ENCODE results near the gene UQCRC1. TPM values are rescaled to one million over a fixed set of nuclear protein-coding genes. Genes with fewer than 3 reads are reported as not detected.

Gene UQCRC1
- total RNA-seq, 4 donors from 2014 or later = 679 to 861 (median 720) TPM

DNA sequence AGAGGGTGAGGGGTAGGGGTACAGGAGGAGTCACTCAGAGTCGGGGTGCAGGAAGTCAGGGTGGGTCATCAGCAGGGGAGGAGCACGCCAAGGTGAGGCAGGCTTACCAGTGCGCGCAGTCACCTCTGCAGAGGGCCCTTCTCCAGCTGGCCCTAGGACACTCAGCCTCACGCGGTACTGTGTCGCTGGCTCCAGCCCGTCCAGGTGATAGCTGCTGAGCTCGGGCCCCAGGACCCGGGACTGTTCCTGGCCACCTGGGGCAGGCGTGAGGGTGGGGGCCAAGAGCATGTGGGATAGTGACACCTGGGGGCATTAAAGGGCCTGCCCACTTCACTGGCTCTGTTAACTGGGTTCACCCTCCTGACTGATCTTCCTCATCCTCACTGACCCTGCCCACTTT lies 21.8 kb downstream of the UQCRC1 start:
- Histone ChIP-seq H3K27me3 (no peaks in the 10 kb centered on the region), H3K27ac (no peak overlapping the region), H3K4me1 (no peaks in the 10 kb centered on the region), H3K4me3 (no peak overlapping the region), H3K36me3 (no peaks in the 10 kb centered on the region), H3K9me3 (no peaks in the 10 kb centered on the region)
- no peak for ATAC-seq
- no peak for DNase-seq
- TF ChIP-seq POLR2A (IDR thresholded peaks at IDR 0.05) (no peak), CTCF (IDR thresholded peaks at IDR 0.05 in 4 of 5, conservative IDR thresholded peaks at IDR 0.05 in 1 of 5) (no peak)
- in situ Hi-C loops (cut with MboI; ENCODE audit: low sequenced_read_pairs in 4 of 4) (no loop called here), intact Hi-C loops (cut with DNase I; ENCODE audit: low total_unique reads) (no loop called here)

DNA sequence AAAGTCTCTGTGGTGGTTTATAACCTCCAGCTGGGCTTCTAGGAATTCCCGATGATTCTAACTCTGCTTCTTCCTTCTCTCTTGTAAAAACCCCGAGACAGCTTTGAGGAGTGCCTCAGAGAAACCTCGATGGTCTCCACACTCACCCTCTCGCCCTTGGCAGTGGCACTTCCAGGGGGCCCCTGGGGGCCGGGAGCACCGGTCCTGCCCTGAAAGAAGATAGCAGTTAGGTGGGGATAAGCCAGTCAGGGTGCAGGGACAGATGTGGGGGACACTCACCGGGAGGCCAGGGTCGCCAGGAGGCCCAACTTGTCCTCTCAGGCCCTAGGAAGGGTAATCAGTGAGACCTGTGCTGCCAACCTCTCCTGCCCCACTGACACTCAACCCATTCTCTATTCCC lies 24.0 kb downstream of the UQCRC1 start:
- in situ Hi-C loops (cut with MboI; ENCODE audit: low sequenced_read_pairs in 4 of 4) (no loop called here), intact Hi-C loops (cut with DNase I; ENCODE audit: low total_unique reads) (no loop called here)
- no peaks in the 10 kb centered on the region for H3K9me3 ChIP-seq
- no peak overlapping the region for H3K4me3 ChIP-seq
- ATAC-seq (no peak), DNase-seq (no peak)
- no peaks in the 10 kb centered on the region for H3K36me3 ChIP-seq
- H3K27me3 ChIP-seq = no peaks in the 10 kb centered on the region
- no peak overlapping the region for H3K27ac ChIP-seq
- TF ChIP-seq CTCF (IDR thresholded peaks at IDR 0.05 in 4 of 5, conservative IDR thresholded peaks at IDR 0.05 in 1 of 5) (no peak), POLR2A (IDR thresholded peaks at IDR 0.05) (no peak)
- H3K4me1 ChIP-seq = no peaks in the 10 kb centered on the region

DNA sequence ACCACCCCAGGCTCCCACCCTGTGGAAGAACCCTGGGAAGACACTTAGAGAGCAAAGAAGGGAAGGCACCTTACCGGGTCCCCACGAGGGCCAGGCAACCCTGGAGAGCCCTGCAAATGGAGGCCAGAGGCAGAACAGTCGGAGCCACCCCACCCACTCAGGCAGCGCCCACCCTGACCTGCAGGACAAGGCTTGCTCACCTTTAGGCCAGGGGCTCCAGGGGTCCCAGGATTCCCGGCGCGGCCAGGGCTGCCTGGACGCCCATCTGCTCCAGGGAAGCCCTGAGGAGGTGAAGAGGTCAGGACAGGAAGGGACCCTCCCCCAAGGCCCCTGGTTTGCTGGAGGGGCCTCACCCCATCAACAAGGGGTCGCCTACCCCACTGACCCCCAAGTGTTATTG lies 24.6 kb downstream of the UQCRC1 start:
- ATAC-seq (no peak), DNase-seq (no peak)
- intact Hi-C loops (cut with DNase I; ENCODE audit: low total_unique reads) (no loop called here), in situ Hi-C loops (cut with MboI; ENCODE audit: low sequenced_read_pairs in 4 of 4) (no loop called here)
- no peaks in the 10 kb centered on the region for H3K9me3 ChIP-seq
- H3K36me3 ChIP-seq = no peaks in the 10 kb centered on the region
- H3K4me3 ChIP-seq = no peak overlapping the region
- H3K27ac ChIP-seq = no peak overlapping the region
- no peak for TF ChIP-seq CTCF (IDR thresholded peaks at IDR 0.05 in 4 of 5, conservative IDR thresholded peaks at IDR 0.05 in 1 of 5)
- no peak for TF ChIP-seq POLR2A (IDR thresholded peaks at IDR 0.05)
- H3K4me1 ChIP-seq = no peaks in the 10 kb centered on the region
- no peaks in the 10 kb centered on the region for H3K27me3 ChIP-seq

GRCh38 chr3:48581621-48582481 lies 27.6 kb downstream of the UQCRC1 start:
- no peak for ATAC-seq
- no peaks in the 10 kb centered on the region for H3K9me3 ChIP-seq
- DNase-seq = no peak
- no peak overlapping the region for H3K27ac ChIP-seq
- TF ChIP-seq CTCF (IDR thresholded peaks at IDR 0.05 in 4 of 5, conservative IDR thresholded peaks at IDR 0.05 in 1 of 5) (no peak), POLR2A (IDR thresholded peaks at IDR 0.05) (no peak)
- no peaks in the 10 kb centered on the region for H3K36me3 ChIP-seq
- in situ Hi-C loops (cut with MboI; ENCODE audit: low sequenced_read_pairs in 4 of 4) = no loop called here
- no peaks in the 10 kb centered on the region for H3K4me1 ChIP-seq
- intact Hi-C loops (cut with DNase I; ENCODE audit: low total_unique reads) = no loop called here
- no peaks in the 10 kb centered on the region for H3K27me3 ChIP-seq
- no peak overlapping the region for H3K4me3 ChIP-seq

All from gastrocnemius medialis (tissue), 4 donors.